Left ventricle myocardium superior (tissue), 1 donor: ENCODE data around the gene EML3. TPM values are rescaled to one million over a fixed set of nuclear protein-coding genes. Genes with fewer than 3 reads are reported as not detected.
"Not testable (repeated sequence)": the region's sequence is repeated elsewhere in the genome, so short reads cannot be mapped to it uniquely, and the experiment has no call there.

Experiments used
- ATAC-seq: fragments of 200-7000 bp; cut with Tn5 transposase; one replicate; pipeline ENCODE4 v1.9.1; 2020; ENCODE audit warnings: mild to moderate bottlenecking, moderate library complexity
- DNase-seq: peaks from one replicate; pipeline ENCODE4 v3.0.0-alpha.2; 2020
- intact Hi-C: fragments of 100-400 bp; cut with micrococcal nuclease; formaldehyde crosslinking; loops from one replicate; pipeline ENCODE4 v1.11.0; 2022
- total RNA-seq: library from RNA; stranded (reverse); fragmentation: NEBNext Ultra II Directional; extraction: Animal tissue kit (Norgen Biotek cat#: 25700); gene quantifications from one replicate; pipeline ENCODE4 v1.2.1, GENCODE V29; 2021
- donor health status: DM: no; HTN: yes; CAD: no; lungs with severe emphysema.

EML3 gene
- total RNA-seq, 1 donor from 2014 or later = 12.9 TPM

GRCh38 chr11:62578541-62578940 lies 34.0 kb downstream of the EML3 start:
- DNase-seq = no peak
- intact Hi-C loops = no loop called here
- no peak for ATAC-seq

GRCh38 chr11:62577046-62577714 lies 35.4 kb downstream of the EML3 start:
- intact Hi-C loops = no loop called here
- ATAC-seq = no peak
- no peak for DNase-seq

GRCh38 chr11:62575837-62576236 lies 36.7 kb downstream of the EML3 start:
- ATAC-seq (no peak), DNase-seq (no peak)
- intact Hi-C loops = no loop called here

- intact Hi-C loops = no loop called here
- DNase-seq = peak; percentile 48
- no peak for ATAC-seq
These were observed 37.4 kb downstream of the EML3 start for GRCh38 chr11:62575156-62575555.

- ATAC-seq (peak; percentile 26), DNase-seq (peak; percentile 60)
- intact Hi-C loops = no loop called here
These were observed 38.1 kb downstream of the EML3 start for GRCh38 chr11:62574363-62575071.

- intact Hi-C loops = no loop called here
- ATAC-seq (peak; percentile 96), DNase-seq (peak; percentile 98)
These were observed 38.8 kb downstream of the EML3 start, which contains the start of gene EEF1G for GRCh38 chr11:62573592-62574362. Gene EEF1G, minus strand, starts transcription at chr11:62573891. Its CDS starts 49 bp downstream, at chr11:62573842.

- no peak for DNase-seq
- ATAC-seq = peak; percentile 1
- intact Hi-C loops = no loop called here
These were observed 39.5 kb downstream of the EML3 start for GRCh38 chr11:62573006-62573591.

- intact Hi-C loops = no loop called here
- ATAC-seq = no peak
- no peak for DNase-seq
These were observed 40.1 kb downstream of the EML3 start for GRCh38 chr11:62572431-62572830.

- intact Hi-C loops, ATAC-seq, DNase-seq: not testable (repeated sequence)
These were observed 41.1 kb downstream of the EML3 start for GRCh38 chr11:62571493-62571892.

GRCh38 chr11:62570903-62571302 lies 41.7 kb downstream of the EML3 start:
- intact Hi-C loops, DNase-seq, ATAC-seq: not testable (repeated sequence)

- ATAC-seq = no peak
- intact Hi-C loops = no loop called here
- DNase-seq = peak; percentile 6
These were observed 43.0 kb downstream of the EML3 start for GRCh38 chr11:62569611-62570010.

GRCh38 chr11:62567018-62567633 lies 45.4 kb downstream of the EML3 start:
- DNase-seq (peak; percentile 8), ATAC-seq (no peak)
- intact Hi-C loops = no loop called here

GRCh38 chr11:62566247-62566646 lies 46.3 kb downstream of the EML3 start:
- intact Hi-C loops = no loop called here
- ATAC-seq (no peak), DNase-seq (peak; percentile 6)

GRCh38 chr11:62565100-62565802 lies 47.3 kb downstream of the EML3 start:
- ATAC-seq (no peak), DNase-seq (peak; percentile 5)
- intact Hi-C loops = no loop called here

- intact Hi-C loops, DNase-seq, ATAC-seq: not testable (repeated sequence)
These were observed 50.8 kb downstream of the EML3 start for GRCh38 chr11:62561677-62562230.

- DNase-seq (peak; percentile 86), ATAC-seq (peak; percentile 84)
- intact Hi-C loops = no loop called here
These were observed 51.9 kb downstream of the EML3 start for GRCh38 chr11:62560566-62561103.

GRCh38 chr11:62559626-62560025 lies 52.9 kb downstream of the EML3 start:
- intact Hi-C loops, ATAC-seq: not testable (repeated sequence)
- DNase-seq = peak; percentile 10

- intact Hi-C loops = no loop called here
- no peak for DNase-seq
- ATAC-seq = no peak
These were observed 53.4 kb downstream of the EML3 start for GRCh38 chr11:62559204-62559603.
